K562 (cell line): ENCODE measurements around the gene MANBA.
"Not testable (repeated sequence)": the region's sequence is repeated elsewhere in the genome, so short reads cannot be mapped to it uniquely, and the experiment has no call there.

ENCODE experiments used
- EZH2 ChIP-seq: IDR thresholded peaks from 2 replicates; pipeline ENCODE4 v1.6.1; 2012; ENCODE audit warnings: low read depth, mild to moderate bottlenecking, inconsistent platforms, low read length, borderline replicate concordance
- MYBL2 ChIP-seq, 2 experiments: fragments of 450-650 bp in 1 of 2; sonication (generic) in 1 of 2; formaldehyde crosslinking in 1 of 2; IDR thresholded peaks; 2 replicates each; pipeline versions ENCODE4 v1.6.1 to v1.8.1; 2017 to 2022; ENCODE audit warnings: borderline replicate concordance in 1 of 2, inconsistent platforms in 1 of 2, low read depth in 1 of 2, mild to moderate bottlenecking in 1 of 2, missing genetic modification reagents in 1 of 2, moderate library complexity in 1 of 2
- NFE2 ChIP-seq: IDR thresholded peaks from 2 replicates; pipeline ENCODE4 v1.6.1; 2014; ENCODE audit warnings: antibody characterized with exemption, low read depth
- NFYB ChIP-seq: IDR thresholded peaks from 2 replicates; pipeline ENCODE4 v1.6.1; 2011; ENCODE audit warnings: mild to moderate bottlenecking, moderate library complexity; ENCODE audit not compliant: insufficient read length; ENCODE audit errors: extremely low read depth
- TOE1 ChIP-seq, 2 experiments: fragments of 450-650 bp in 1 of 2; sonication (generic) in 1 of 2; formaldehyde crosslinking in 1 of 2; IDR thresholded peaks; 2 replicates each; pipeline versions ENCODE4 v1.7.1 to v1.8.0; 2016 to 2022; ENCODE audit warnings: borderline replicate concordance in 2 of 2, mild to moderate bottlenecking in 2 of 2, antibody characterized with exemption in 1 of 2, inconsistent platforms in 1 of 2, low read depth in 1 of 2, missing genetic modification reagents in 1 of 2, moderate library complexity in 1 of 2
- ZSCAN29 ChIP-seq: fragments of 450-650 bp; IDR thresholded peaks from 2 replicates; pipeline ENCODE4 v1.6.1; 2017

DNA sequence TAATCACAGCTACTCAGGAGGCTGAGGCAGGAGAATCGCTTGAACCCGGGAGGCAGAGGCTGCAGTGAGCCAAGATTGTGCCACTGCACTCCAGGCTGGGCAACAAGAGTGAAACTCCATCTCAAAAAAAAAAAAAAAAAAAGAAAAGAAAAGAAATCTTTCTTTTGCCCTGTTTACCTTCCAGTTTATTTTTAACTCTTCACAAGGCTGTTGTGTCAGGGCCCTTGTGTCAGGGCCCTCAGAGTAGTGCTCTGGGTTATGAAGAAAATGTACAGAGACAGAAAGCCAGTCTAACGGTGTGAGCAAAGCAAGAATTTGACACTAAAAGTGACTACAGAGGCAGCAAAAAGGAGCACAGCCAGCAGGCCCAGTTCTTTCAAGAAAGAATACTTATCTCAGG is 47.0 kb downstream of the MANBA start:
- TF ChIP-seq MYBL2 (IDR thresholded peaks at IDR 0.05; ENCODE audit: low read depth); MYBL2 (CRISPR knock-in tag; IDR thresholded peaks at IDR 0.05; ENCODE audit: borderline replicate concordance); NFYB; EZH2; NFE2; ZSCAN29; TOE1 (IDR thresholded peaks at IDR 0.05; ENCODE audit: borderline replicate concordance); TOE1 (CRISPR knock-in tag; IDR thresholded peaks at IDR 0.05; ENCODE audit: borderline replicate concordance, low read depth): not testable (repeated sequence)
